ENCODE measurements around the gene VDAC2.
"Not testable (repeated sequence)": the region's sequence is repeated elsewhere in the genome, so short reads cannot be mapped to it uniquely, and the experiment has no call there.

VDAC2 gene

DNA sequence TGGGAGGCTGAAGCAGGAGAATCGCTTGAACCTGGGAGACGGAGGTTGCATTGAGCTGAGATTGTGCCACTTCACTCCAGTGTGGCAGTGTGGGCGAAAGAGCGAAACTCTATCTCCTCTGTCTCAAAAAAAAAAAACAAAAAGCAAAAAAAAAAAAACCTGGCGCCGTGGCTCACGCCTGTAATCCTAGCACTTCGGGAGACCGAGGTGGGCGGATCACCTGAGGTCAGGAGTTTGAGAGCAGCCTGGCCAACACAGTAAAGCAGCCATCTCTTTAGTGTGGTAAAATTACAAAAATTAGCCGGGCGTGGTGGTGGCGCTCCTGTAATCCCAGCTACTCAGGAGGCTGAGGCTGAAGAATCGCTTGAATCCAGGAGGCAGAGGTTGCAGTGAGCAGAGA, 4.0 kb upstream of the VDAC2 start:
- POLR2A ChIA-PET; DNase-seq (ENCODE audit: extremely low spot score): not testable (repeated sequence)
- CTCF ChIA-PET, result interaction anchor here (2.3 kb wide), 1 partner anchor 29 kb away, joined by 9 read pairs; the partner anchor contains the start of gene COMTD1
- peak; percentile 86 for TF ChIP-seq ZNF384 (IDR thresholded peaks at IDR 0.05)

- ChIA-PET CTCF (interaction anchor here (0.6 to 2.3 kb wide), 2 partner anchors 13 to 28 kb away, joined by 5 to 9 read pairs; partner anchors contain the start of gene COMTD1), POLR2A (interaction anchor here (1.4 kb wide), 1 partner anchor 24 kb away, joined by 3 read pairs; no protein-coding TSS in a partner anchor)
- no peak for DNase-seq (ENCODE audit: extremely low spot score)
- TF ChIP-seq, protein P1, sequence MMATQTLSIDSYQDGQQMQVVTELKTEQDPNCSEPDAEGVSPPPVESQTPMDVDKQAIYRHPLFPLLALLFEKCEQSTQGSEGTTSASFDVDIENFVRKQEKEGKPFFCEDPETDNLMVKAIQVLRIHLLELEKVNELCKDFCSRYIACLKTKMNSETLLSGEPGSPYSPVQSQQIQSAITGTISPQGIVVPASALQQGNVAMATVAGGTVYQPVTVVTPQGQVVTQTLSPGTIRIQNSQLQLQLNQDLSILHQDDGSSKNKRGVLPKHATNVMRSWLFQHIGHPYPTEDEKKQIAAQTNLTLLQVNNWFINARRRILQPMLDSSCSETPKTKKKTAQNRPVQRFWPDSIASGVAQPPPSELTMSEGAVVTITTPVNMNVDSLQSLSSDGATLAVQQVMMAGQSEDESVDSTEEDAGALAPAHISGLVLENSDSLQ (IDR thresholded peaks at IDR 0.05), result no peak; the same call in 1 of the 2 replicates
- TF ChIP-seq L3MBTL2 (conservative IDR thresholded peaks at IDR 0.05) (no peak), FOXA1 (IDR thresholded peaks at IDR 0.05) (no peak), ZNF384 (IDR thresholded peaks at IDR 0.05) (no peak), CTBP1 (IDR thresholded peaks at IDR 0.05; ENCODE audit: borderline replicate concordance) (no peak), ELF4 (IDR thresholded peaks at IDR 0.05) (no peak), ARNT (IDR thresholded peaks at IDR 0.05) (no peak), HDGF (IDR thresholded peaks at IDR 0.05; ENCODE audit: borderline replicate concordance) (no peak), SUZ12 (IDR thresholded peaks at IDR 0.05) (no peak), FOXK2 (IDR thresholded peaks at IDR 0.05) (no peak), TARDBP (IDR thresholded peaks at IDR 0.05) (no peak), LEF1 (IDR thresholded peaks at IDR 0.05; ENCODE audit: borderline replicate concordance) (no peak), NFRKB (IDR thresholded peaks at IDR 0.05) (no peak), BHLHE40 (IDR thresholded peaks at IDR 0.05; ENCODE audit: borderline replicate concordance) (no peak), FOXM1 (IDR thresholded peaks at IDR 0.05; ENCODE audit: borderline replicate concordance) (no peak), SP1 (IDR thresholded peaks at IDR 0.05) (no peak)
Measured at GRCh38 chr10:75207079-75207856, 3.3 kb upstream of the VDAC2 start.

DNA sequence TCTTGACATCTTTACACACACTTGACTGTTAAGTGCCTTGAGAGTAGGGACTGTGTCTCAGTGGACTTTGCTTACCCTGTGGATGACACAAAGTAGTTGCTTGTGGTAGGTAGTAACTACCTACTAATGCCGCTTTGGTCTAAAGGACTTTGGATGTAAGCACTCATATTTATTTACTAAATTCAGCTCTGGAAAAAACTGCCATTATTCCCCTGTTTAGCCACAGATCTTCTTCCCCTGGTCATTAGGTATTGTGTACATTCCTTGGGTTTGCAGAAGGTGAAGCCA, 2.8 kb upstream of the VDAC2 start:
- POLR2A ChIA-PET, result interaction anchor here (0.9 to 1.4 kb wide), 2 partner anchors 17 to 23 kb away, joined by 3 read pairs; no protein-coding TSS in a partner anchor

GRCh38 chr10:75208181-75208580, 2.4 kb upstream of the VDAC2 start:
- no peak for DNase-seq (ENCODE audit: extremely low spot score)
- ChIA-PET POLR2A (interaction anchor here (0.9 to 1.4 kb wide), 2 partner anchors 17 to 23 kb away, joined by 3 read pairs; no protein-coding TSS in a partner anchor), CTCF (no interaction called here)
- no peak for TF ChIP-seq FOXM1 (IDR thresholded peaks at IDR 0.05; ENCODE audit: borderline replicate concordance)
- no peak for TF ChIP-seq ELF4 (IDR thresholded peaks at IDR 0.05)
- TF ChIP-seq HDGF (IDR thresholded peaks at IDR 0.05; ENCODE audit: borderline replicate concordance), result no peak
- TF ChIP-seq ARNT (IDR thresholded peaks at IDR 0.05), result no peak
- TF ChIP-seq SUZ12 (IDR thresholded peaks at IDR 0.05), result no peak
- TF ChIP-seq CTBP1 (IDR thresholded peaks at IDR 0.05; ENCODE audit: borderline replicate concordance), result no peak

More for the DNA sequence above, 2.8 kb upstream of the VDAC2 start:
- DNase-seq (ENCODE audit: extremely low spot score), result no peak
- no peak for TF ChIP-seq FOXM1 (IDR thresholded peaks at IDR 0.05; ENCODE audit: borderline replicate concordance)
- TF ChIP-seq L3MBTL2 (conservative IDR thresholded peaks at IDR 0.05), result no peak
- no peak for TF ChIP-seq FOXK2 (IDR thresholded peaks at IDR 0.05)
- TF ChIP-seq BHLHE40 (IDR thresholded peaks at IDR 0.05; ENCODE audit: borderline replicate concordance), result no peak
- TF ChIP-seq FOXA1 (IDR thresholded peaks at IDR 0.05), result no peak
- TF ChIP-seq ZNF384 (IDR thresholded peaks at IDR 0.05), result no peak
- TF ChIP-seq HDGF (IDR thresholded peaks at IDR 0.05; ENCODE audit: borderline replicate concordance), result no peak
- TF ChIP-seq ARNT (IDR thresholded peaks at IDR 0.05), result no peak
- TF ChIP-seq, protein P1 (IDR thresholded peaks at IDR 0.05), result no peak
- no peak for TF ChIP-seq ELF4 (IDR thresholded peaks at IDR 0.05)
- CTCF ChIA-PET, result interaction anchor here (2.3 kb wide), 1 partner anchor 28 kb away, joined by 9 read pairs; the partner anchor contains the start of gene COMTD1

DNA sequence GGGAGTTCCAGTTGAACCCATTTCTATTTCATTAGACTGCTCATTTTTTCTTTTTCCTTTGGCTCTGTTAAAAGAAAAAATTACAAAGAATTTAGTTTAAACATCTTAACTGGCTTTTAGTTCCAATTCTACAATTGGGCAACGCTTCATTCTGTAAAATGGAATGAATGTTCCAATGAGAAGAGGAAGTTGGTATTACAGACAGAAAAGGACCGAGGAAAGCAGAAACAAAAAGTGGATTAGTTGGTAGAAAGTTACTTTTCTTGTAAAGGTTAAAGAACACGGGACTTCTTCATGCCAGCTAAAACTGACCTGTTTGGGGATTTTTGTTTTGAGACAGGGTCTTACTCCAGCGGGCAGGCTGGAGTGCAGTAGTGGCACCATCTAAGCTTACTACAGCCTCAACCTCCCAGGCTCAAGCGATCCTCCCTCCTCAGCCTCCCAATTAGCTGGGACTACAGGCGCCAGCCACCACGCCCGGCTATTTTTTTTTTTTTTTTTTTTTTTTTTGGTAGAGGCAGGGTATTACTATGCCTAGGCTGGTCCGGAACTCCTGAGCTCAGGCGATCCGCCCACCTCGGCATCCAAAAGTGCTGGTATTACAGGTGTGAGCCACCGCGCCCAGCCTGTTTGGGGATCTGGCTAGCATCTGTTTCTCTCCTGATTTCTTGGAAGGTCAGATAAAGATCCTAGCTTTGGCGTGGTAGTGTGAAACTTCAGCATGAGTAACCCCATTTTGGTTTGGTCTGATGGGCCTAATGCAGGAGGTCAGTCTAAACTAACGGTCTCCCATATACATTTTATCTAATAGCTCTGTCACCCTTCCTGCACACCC, 1.3 kb upstream of the VDAC2 start:
- TF ChIP-seq SP1 (IDR thresholded peaks at IDR 0.05) (no peak), ARNT (IDR thresholded peaks at IDR 0.05) (no peak), FOXM1 (IDR thresholded peaks at IDR 0.05; ENCODE audit: borderline replicate concordance) (no peak), HDGF (IDR thresholded peaks at IDR 0.05; ENCODE audit: borderline replicate concordance) (no peak), CTBP1 (IDR thresholded peaks at IDR 0.05; ENCODE audit: borderline replicate concordance) (no peak), ZNF384 (IDR thresholded peaks at IDR 0.05) (no peak)
- no peak for DNase-seq (ENCODE audit: extremely low spot score)
- CTCF ChIA-PET, result interaction anchor here (0.6 to 1.1 kb wide), 3 partner anchors 9 to 27 kb away, joined by 3 to 4 read pairs (median 3); partner anchors contain the start of gene COMTD1
- POLR2A ChIA-PET, result interaction anchor here (0.6 to 4.0 kb wide), 10 partner anchors 8 to 90 kb away, joined by 3 to 48 read pairs (median 4); partner anchors contain the start of gene COMTD1

GRCh38 chr10:75209921-75210281, 695 bp upstream of the VDAC2 start:
- POLR2A ChIA-PET, result interaction anchor here (0.6 to 4.0 kb wide), 12 partner anchors 8 to 91 kb away, joined by 3 to 48 read pairs (median 4); partner anchors contain the start of gene COMTD1
- no peak for TF ChIP-seq LEF1 (IDR thresholded peaks at IDR 0.05; ENCODE audit: borderline replicate concordance)
- TF ChIP-seq FOXK2 (IDR thresholded peaks at IDR 0.05), result no peak
- no peak for TF ChIP-seq SUZ12 (IDR thresholded peaks at IDR 0.05)
- TF ChIP-seq, protein P1 (IDR thresholded peaks at IDR 0.05), result no peak
- peak; percentile 73 for TF ChIP-seq L3MBTL2 (conservative IDR thresholded peaks at IDR 0.05)
- no peak for TF ChIP-seq CTBP1 (IDR thresholded peaks at IDR 0.05; ENCODE audit: borderline replicate concordance)
- no peak for TF ChIP-seq BHLHE40 (IDR thresholded peaks at IDR 0.05; ENCODE audit: borderline replicate concordance)
- no peak for TF ChIP-seq FOXM1 (IDR thresholded peaks at IDR 0.05; ENCODE audit: borderline replicate concordance)
- TF ChIP-seq HDGF (IDR thresholded peaks at IDR 0.05; ENCODE audit: borderline replicate concordance), result no peak
- CTCF ChIA-PET, result interaction anchor here (0.6 to 1.1 kb wide), 3 partner anchors 10 to 26 kb away, joined by 3 to 4 read pairs (median 3); partner anchors contain the start of gene COMTD1
- DNase-seq (ENCODE audit: extremely low spot score), result peak; percentile 48
